Measurements from ENCODE around the gene TMEM120A. TPM values are rescaled to one million over a fixed set of nuclear protein-coding genes. Genes with fewer than 3 reads are reported as not detected.

TMEM120A gene
- total RNA-seq, 1 donor from 2014 or later: 163 TPM

DNA sequence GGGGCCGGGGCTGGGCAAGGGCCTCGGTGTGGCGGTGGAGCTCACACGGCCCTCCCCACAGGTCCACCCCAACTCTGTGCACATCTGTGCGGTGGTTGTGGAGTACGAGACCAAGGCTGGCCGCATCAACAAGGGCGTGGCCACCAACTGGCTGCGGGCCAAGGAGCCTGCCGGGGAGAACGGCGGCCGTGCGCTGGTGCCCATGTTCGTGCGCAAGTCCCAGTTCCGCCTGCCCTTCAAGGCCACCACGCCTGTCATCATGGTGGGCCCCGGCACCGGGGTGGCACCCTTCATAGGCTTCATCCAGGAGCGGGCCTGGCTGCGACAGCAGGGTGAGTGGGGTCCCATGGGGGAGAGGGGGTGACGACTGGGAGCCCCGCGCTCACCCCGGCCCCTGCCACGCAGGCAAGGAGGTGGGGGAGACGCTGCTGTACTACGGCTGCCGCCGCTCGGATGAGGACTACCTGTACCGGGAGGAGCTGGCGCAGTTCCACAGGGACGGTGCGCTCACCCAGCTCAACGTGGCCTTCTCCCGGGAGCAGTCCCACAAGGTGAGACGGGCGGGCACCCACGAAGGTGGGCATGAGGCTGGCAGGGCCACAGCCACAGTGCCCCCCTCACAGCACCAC, 8.8 kb downstream of the TMEM120A start:
- Histone ChIP-seq H3K4me1 (peaks cover 44% of the 10 kb centered on the region), H3K9me3 (replicated peaks) (no peaks in the 10 kb centered on the region), H3K27me3 (ENCODE audit: low read depth) (no peaks in the 10 kb centered on the region), H3K27ac (replicated peaks) (peak overlapping the region; percentile 34), H3K36me3 (peaks cover 76% of the 10 kb centered on the region), H3K4me3 (no peak overlapping the region)
- no peak for DNase-seq
- TF ChIP-seq, protein P1, sequence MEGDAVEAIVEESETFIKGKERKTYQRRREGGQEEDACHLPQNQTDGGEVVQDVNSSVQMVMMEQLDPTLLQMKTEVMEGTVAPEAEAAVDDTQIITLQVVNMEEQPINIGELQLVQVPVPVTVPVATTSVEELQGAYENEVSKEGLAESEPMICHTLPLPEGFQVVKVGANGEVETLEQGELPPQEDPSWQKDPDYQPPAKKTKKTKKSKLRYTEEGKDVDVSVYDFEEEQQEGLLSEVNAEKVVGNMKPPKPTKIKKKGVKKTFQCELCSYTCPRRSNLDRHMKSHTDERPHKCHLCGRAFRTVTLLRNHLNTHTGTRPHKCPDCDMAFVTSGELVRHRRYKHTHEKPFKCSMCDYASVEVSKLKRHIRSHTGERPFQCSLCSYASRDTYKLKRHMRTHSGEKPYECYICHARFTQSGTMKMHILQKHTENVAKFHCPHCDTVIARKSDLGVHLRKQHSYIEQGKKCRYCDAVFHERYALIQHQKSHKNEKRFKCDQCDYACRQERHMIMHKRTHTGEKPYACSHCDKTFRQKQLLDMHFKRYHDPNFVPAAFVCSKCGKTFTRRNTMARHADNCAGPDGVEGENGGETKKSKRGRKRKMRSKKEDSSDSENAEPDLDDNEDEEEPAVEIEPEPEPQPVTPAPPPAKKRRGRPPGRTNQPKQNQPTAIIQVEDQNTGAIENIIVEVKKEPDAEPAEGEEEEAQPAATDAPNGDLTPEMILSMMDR (IDR thresholded peaks at IDR 0.05; ENCODE audit: borderline replicate concordance): no peak
- intact Hi-C loops (cut with micrococcal nuclease): no loop called here

DNA sequence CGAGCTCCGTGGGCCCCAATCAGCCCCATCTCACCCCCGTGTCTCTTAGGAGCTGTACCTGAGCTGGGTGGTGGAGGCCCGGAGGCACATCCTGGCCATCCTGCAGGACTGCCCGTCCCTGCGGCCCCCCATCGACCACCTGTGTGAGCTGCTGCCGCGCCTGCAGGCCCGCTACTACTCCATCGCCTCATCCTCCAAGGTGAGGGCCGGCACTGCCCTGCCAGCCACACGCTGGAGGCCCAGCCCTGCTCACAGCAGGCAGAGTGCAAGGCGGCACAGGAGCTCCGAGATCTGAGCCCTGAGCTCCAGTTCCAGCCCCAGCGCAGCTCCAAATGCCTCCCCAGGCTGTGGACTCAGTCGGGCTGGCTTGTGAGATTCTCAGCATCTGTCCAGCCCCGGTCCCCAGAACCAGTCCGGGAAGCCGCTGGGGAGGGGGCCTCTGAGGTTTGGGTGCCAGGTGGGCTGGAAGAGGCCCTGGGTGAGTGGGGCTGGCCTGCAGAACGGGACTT, 9.3 kb downstream of the TMEM120A start:
- Histone ChIP-seq H3K4me3 (no peak overlapping the region), H3K27ac (replicated peaks) (peak overlapping the region; percentile 34), H3K9me3 (replicated peaks) (no peaks in the 10 kb centered on the region), H3K36me3 (peaks cover 82% of the 10 kb centered on the region), H3K27me3 (ENCODE audit: low read depth) (no peaks in the 10 kb centered on the region), H3K4me1 (peaks cover 44% of the 10 kb centered on the region)
- DNase-seq: no peak
- intact Hi-C loops (cut with micrococcal nuclease): no loop called here
- TF ChIP-seq, protein P1 (IDR thresholded peaks at IDR 0.05; ENCODE audit: borderline replicate concordance): no peak

DNA sequence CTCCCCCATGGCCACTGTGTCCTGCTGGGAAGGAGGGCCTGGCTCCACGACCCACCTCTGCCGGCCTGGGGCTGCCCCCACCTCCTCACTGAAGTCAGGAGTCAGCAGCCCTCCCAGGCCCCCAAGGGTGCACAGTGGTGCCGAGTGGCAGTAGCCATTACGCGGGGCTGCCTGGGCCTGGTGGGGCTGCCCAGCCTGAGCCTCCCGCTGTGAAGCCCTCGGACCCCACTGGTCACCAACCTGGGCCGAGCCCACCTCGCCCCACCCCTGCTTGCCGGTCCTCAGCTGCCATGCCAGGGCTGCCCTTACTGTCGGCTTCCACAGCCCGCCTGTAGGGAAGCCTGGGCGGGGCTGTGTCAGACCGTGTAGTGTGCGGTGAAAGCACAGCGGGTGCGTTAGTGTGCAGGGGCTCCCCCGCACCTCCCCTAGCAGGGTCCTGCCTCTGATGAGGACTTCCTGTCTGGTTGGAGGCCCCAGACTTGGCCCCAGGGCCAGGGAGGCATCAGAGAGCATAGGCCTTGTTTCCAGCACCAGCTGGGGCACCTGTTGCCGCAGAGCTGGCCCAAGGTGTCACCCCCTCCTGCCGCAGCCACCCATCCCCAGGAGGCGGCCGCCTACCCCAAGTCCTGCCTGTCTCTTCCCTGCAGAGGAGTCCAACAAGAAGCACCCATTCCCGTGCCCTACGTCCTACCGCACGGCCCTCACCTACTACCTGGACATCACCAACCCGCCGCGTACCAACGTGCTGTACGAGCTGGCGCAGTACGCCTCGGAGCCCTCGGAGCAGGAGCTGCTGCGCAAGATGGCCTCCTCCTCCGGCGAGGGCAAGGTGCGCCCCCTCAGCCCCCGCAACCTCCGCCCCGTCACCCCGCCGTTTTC, 10.0 kb downstream of the TMEM120A start:
- Histone ChIP-seq H3K36me3 (peaks cover 89% of the 10 kb centered on the region), H3K9me3 (replicated peaks) (no peaks in the 10 kb centered on the region), H3K27me3 (ENCODE audit: low read depth) (no peaks in the 10 kb centered on the region), H3K4me3 (no peak overlapping the region), H3K27ac (replicated peaks) (peak overlapping the region; percentile 19), H3K4me1 (peaks cover 44% of the 10 kb centered on the region)
- no peak for DNase-seq
- intact Hi-C loops (cut with micrococcal nuclease): no loop called here
- TF ChIP-seq, protein P1 (IDR thresholded peaks at IDR 0.05; ENCODE audit: borderline replicate concordance): no peak

DNA sequence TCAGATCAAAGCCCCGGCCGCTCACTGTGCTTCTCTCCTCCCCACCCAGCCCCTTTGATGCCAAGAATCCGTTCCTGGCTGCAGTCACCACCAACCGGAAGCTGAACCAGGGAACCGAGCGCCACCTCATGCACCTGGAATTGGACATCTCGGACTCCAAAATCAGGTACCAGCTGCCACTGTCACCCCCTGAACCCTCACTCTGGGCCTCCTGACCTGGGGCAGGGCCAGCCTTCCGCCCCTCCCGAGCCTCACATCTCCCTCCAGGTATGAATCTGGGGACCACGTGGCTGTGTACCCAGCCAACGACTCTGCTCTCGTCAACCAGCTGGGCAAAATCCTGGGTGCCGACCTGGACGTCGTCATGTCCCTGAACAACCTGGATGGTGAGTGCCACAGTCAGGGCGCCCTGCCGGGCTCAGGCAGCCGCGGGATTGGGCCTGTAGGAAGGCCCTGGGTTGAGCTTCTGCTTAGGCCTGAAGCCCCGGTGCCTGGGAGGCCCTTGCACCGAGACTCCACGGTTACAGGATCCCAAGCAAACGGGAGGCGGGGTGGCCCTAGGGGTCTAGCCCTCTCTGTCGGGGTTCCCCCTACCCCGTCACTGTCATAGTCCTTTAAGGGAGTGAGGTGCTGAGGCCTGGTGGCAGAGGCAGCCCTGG, 10.8 kb downstream of the TMEM120A start:
- Histone ChIP-seq H3K27ac (replicated peaks) (peak overlapping the region; percentile 19), H3K4me1 (peaks cover 48% of the 10 kb centered on the region), H3K9me3 (replicated peaks) (no peaks in the 10 kb centered on the region), H3K4me3 (no peak overlapping the region), H3K27me3 (ENCODE audit: low read depth) (no peaks in the 10 kb centered on the region), H3K36me3 (peaks cover 89% of the 10 kb centered on the region)
- intact Hi-C loops (cut with micrococcal nuclease): no loop called here
- no peak for DNase-seq
- TF ChIP-seq, protein P1 (IDR thresholded peaks at IDR 0.05; ENCODE audit: borderline replicate concordance): no peak

DNA sequence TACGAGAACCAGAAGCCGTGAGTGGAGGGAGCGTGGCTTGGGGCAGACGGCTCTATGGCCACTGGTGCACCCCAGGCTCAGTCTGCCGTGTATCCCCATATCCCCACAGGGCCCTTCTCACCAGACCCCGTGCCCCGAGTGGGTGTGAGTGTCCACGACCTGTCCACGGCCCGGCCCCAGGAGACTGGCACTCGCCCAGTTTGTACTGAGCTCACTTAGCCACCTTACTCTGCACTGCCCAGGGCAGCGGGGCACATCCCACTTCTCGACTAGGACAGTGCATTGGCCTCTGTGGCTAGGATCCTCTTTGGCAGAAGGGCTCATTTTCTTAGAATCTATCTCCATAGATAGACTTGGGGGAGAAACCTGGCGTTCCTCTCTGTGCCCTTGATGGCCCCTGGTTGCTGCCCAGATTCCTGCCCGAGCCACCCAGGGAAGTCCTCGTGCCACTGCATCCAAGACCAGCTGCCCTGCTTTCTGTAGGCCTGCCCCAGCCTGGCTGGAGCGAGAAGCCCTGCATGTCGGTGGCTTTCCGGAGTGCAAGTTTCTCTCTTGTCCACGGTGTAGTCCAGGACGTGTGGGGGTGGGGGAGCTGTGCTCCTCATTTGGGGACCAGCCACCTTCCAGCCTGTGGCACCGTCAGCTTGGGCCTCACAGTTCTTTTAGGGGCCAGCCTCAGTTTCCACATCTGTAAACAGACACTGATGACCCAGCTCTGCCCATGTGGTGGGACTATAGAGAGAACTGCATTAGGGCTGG, 11.9 kb downstream of the TMEM120A start:
- peak overlapping the region; percentile 27 for H3K27ac ChIP-seq (replicated peaks)
- no peaks in the 10 kb centered on the region for H3K9me3 ChIP-seq (replicated peaks)
- intact Hi-C loops (cut with micrococcal nuclease): no loop called here
- DNase-seq: no peak
- H3K4me1 ChIP-seq: peaks cover 57% of the 10 kb centered on the region
- peaks cover 81% of the 10 kb centered on the region for H3K36me3 ChIP-seq
- no peak overlapping the region for H3K4me3 ChIP-seq
- no peaks in the 10 kb centered on the region for H3K27me3 ChIP-seq (ENCODE audit: low read depth)
- TF ChIP-seq, protein P1 (IDR thresholded peaks at IDR 0.05; ENCODE audit: borderline replicate concordance): no peak
